Activated CD4-positive, alpha-beta T cell treated with anti-CD3 and anti-CD28 coated beads for 36 hours (primary cell): Measurements from ENCODE around the gene PRAMEF14. TPM values are rescaled to one million over a fixed set of nuclear protein-coding genes. Genes with fewer than 3 reads are reported as not detected.
"Not testable (repeated sequence)": the region's sequence is repeated elsewhere in the genome, so short reads cannot be mapped to it uniquely, and the experiment has no call there.

Source experiments
- ATAC-seq: fragments of 200-7000 bp; cut with Tn5 transposase; one replicate; pipeline ENCODE4 v1.10.0; 2021; ENCODE audit warnings: mild to moderate bottlenecking, moderate library complexity
- CTCF ChIA-PET: fragments of 350-600 bp; sonication (Branson Sonifier 250); formaldehyde crosslinking; loops from one replicate; lab custom pipeline; 2021; ENCODE audit warnings: antibody characterized with exemption; lab: Charles Lee
- POLR2A ChIA-PET: fragments of 350-600 bp; sonication (Branson Sonifier 250); formaldehyde crosslinking; loops from one replicate; lab custom pipeline; 2021; ENCODE audit warnings: antibody characterized with exemption, inconsistent platforms; lab: Charles Lee
- DNase-seq: peaks from one replicate; pipeline ENCODE4 v3.0.0-alpha.2; 2020
- H3K27ac Mint-ChIP-seq: one replicate; pipeline ENCODE4 v1.8.0; 2021; ENCODE audit warnings: mixed read lengths
- H3K27me3 Mint-ChIP-seq: one replicate; pipeline ENCODE4 v1.8.0; 2021; ENCODE audit warnings: mixed read lengths
- H3K36me3 Mint-ChIP-seq: one replicate; pipeline ENCODE4 v1.8.0; 2021; ENCODE audit warnings: low read depth, mixed read lengths
- H3K4me1 Mint-ChIP-seq: one replicate; pipeline ENCODE4 v1.8.0; 2021; ENCODE audit warnings: mixed read lengths
- H3K4me3 Mint-ChIP-seq: one replicate; pipeline ENCODE4 v1.8.0; 2021; ENCODE audit warnings: mild to moderate bottlenecking, moderate library complexity, mixed read lengths
- H3K9me3 Mint-ChIP-seq: one replicate; pipeline ENCODE4 v1.8.0; 2021; ENCODE audit warnings: low read depth, mixed read lengths
- intact Hi-C, 2 experiments: fragments of 100-400 bp; cut with DNase I in 1 of 2; cut with micrococcal nuclease in 1 of 2; formaldehyde crosslinking; loops; one replicate each; pipeline versions ENCODE4 v1.14.2 to v1.15.1; 2022 to 2024; cut with DNase I, micrococcal nuclease
- total RNA-seq, 2 experiments: library from RNA; stranded (reverse); gene quantifications; one replicate each; pipeline ENCODE4 v1.2.3, GENCODE V29; 2021

PRAMEF14 gene
- not detected for total RNA-seq

- POLR2A ChIA-PET, H3K4me1 Mint-ChIP-seq, H3K4me3 Mint-ChIP-seq, H3K27ac Mint-ChIP-seq, H3K36me3 Mint-ChIP-seq, H3K9me3 Mint-ChIP-seq, DNase-seq, ATAC-seq, CTCF ChIA-PET, H3K27me3 Mint-ChIP-seq, intact Hi-C loops: not testable (repeated sequence)
These were observed at the start of gene PRAMEF14 for GRCh38 chr1:13347034-13347433. PRAMEF14 (minus strand) TSS chr1:13347134; CDS start chr1:13345314, 1,820 bp downstream.

- H3K9me3 Mint-ChIP-seq, intact Hi-C loops, DNase-seq, ATAC-seq, POLR2A ChIA-PET, H3K27ac Mint-ChIP-seq, H3K27me3 Mint-ChIP-seq, H3K4me3 Mint-ChIP-seq, H3K36me3 Mint-ChIP-seq, H3K4me1 Mint-ChIP-seq: not testable (repeated sequence)
- CTCF ChIA-PET, result interaction anchor here (0.6 kb wide), 1 partner anchor 35 kb away, joined by 3 read pairs; no protein-coding TSS in a partner anchor
These were observed 48.4 kb upstream of the PRAMEF14 start for GRCh38 chr1:13395311-13395710.

GRCh38 chr1:13394761-13395160 lies 47.8 kb upstream of the PRAMEF14 start:
- POLR2A ChIA-PET, H3K27me3 Mint-ChIP-seq, intact Hi-C loops, H3K4me1 Mint-ChIP-seq, DNase-seq, H3K27ac Mint-ChIP-seq, H3K36me3 Mint-ChIP-seq, ATAC-seq, H3K4me3 Mint-ChIP-seq, H3K9me3 Mint-ChIP-seq, CTCF ChIA-PET: not testable (repeated sequence)

- H3K4me3 Mint-ChIP-seq, POLR2A ChIA-PET, H3K27me3 Mint-ChIP-seq, intact Hi-C loops, H3K27ac Mint-ChIP-seq, H3K9me3 Mint-ChIP-seq, DNase-seq, H3K36me3 Mint-ChIP-seq, H3K4me1 Mint-ChIP-seq, CTCF ChIA-PET, ATAC-seq: not testable (repeated sequence)
These were observed 46.1 kb upstream of the PRAMEF14 start for GRCh38 chr1:13393004-13393403.

- H3K4me1 Mint-ChIP-seq, DNase-seq, H3K36me3 Mint-ChIP-seq, intact Hi-C loops, H3K27ac Mint-ChIP-seq, H3K9me3 Mint-ChIP-seq, H3K27me3 Mint-ChIP-seq, ATAC-seq, CTCF ChIA-PET, POLR2A ChIA-PET, H3K4me3 Mint-ChIP-seq: not testable (repeated sequence)
These were observed 42.4 kb upstream of the PRAMEF14 start, which contains the start of gene PRAMEF17 for GRCh38 chr1:13389332-13389731. PRAMEF17 (plus strand) TSS chr1:13389632; CDS start chr1:13389658, 26 bp downstream.

GRCh38 chr1:13380380-13380779 lies 33.4 kb upstream of the PRAMEF14 start:
- H3K27me3 Mint-ChIP-seq, ATAC-seq, H3K36me3 Mint-ChIP-seq, POLR2A ChIA-PET, CTCF ChIA-PET, H3K4me1 Mint-ChIP-seq, intact Hi-C loops, H3K4me3 Mint-ChIP-seq, H3K9me3 Mint-ChIP-seq, DNase-seq, H3K27ac Mint-ChIP-seq: not testable (repeated sequence)

GRCh38 chr1:13378983-13379382 lies 32.0 kb upstream of the PRAMEF14 start:
- H3K9me3 Mint-ChIP-seq, H3K27ac Mint-ChIP-seq, H3K4me3 Mint-ChIP-seq, H3K27me3 Mint-ChIP-seq, POLR2A ChIA-PET, H3K4me1 Mint-ChIP-seq, ATAC-seq, H3K36me3 Mint-ChIP-seq, CTCF ChIA-PET, DNase-seq: not testable (repeated sequence)
- intact Hi-C loops, result loop anchor here in 1 of 2 experiments (10.0 kb wide), 1 partner anchor 144 kb away; no protein-coding TSS in a partner anchor

GRCh38 chr1:13368544-13368943 lies 21.6 kb upstream of the PRAMEF14 start:
- peak; percentile 62 for DNase-seq
- CTCF ChIA-PET, H3K27ac Mint-ChIP-seq, ATAC-seq, H3K36me3 Mint-ChIP-seq, H3K4me3 Mint-ChIP-seq, H3K4me1 Mint-ChIP-seq, POLR2A ChIA-PET, intact Hi-C loops, H3K9me3 Mint-ChIP-seq, H3K27me3 Mint-ChIP-seq: not testable (repeated sequence)

- H3K27me3 Mint-ChIP-seq, intact Hi-C loops, H3K9me3 Mint-ChIP-seq, H3K4me1 Mint-ChIP-seq, ATAC-seq, POLR2A ChIA-PET, H3K27ac Mint-ChIP-seq, H3K4me3 Mint-ChIP-seq, CTCF ChIA-PET, DNase-seq, H3K36me3 Mint-ChIP-seq: not testable (repeated sequence)
These were observed 19.6 kb upstream of the PRAMEF14 start for GRCh38 chr1:13366536-13366935.

GRCh38 chr1:13364928-13365327 lies 18.0 kb upstream of the PRAMEF14 start:
- intact Hi-C loops, H3K36me3 Mint-ChIP-seq, POLR2A ChIA-PET, H3K4me3 Mint-ChIP-seq, ATAC-seq, H3K9me3 Mint-ChIP-seq, H3K27me3 Mint-ChIP-seq, H3K4me1 Mint-ChIP-seq, CTCF ChIA-PET, H3K27ac Mint-ChIP-seq, DNase-seq: not testable (repeated sequence)

- H3K4me3 Mint-ChIP-seq, H3K9me3 Mint-ChIP-seq, ATAC-seq, H3K36me3 Mint-ChIP-seq, H3K27ac Mint-ChIP-seq, DNase-seq, intact Hi-C loops, POLR2A ChIA-PET, H3K27me3 Mint-ChIP-seq, CTCF ChIA-PET, H3K4me1 Mint-ChIP-seq: not testable (repeated sequence)
These were observed 15.4 kb upstream of the PRAMEF14 start for GRCh38 chr1:13362364-13362763.

GRCh38 chr1:13356774-13357173 lies 9.8 kb upstream of the PRAMEF14 start:
- H3K27me3 Mint-ChIP-seq, POLR2A ChIA-PET, H3K4me3 Mint-ChIP-seq, H3K4me1 Mint-ChIP-seq, ATAC-seq, CTCF ChIA-PET, H3K27ac Mint-ChIP-seq, H3K9me3 Mint-ChIP-seq, H3K36me3 Mint-ChIP-seq: not testable (repeated sequence)
- DNase-seq, result peak; percentile 37
- intact Hi-C loops, result loop anchor here in 1 of 2 experiments (5.0 kb wide), 1 partner anchor 66 kb away; no protein-coding TSS in a partner anchor
